Fibroblast of lung (primary cell): ENCODE results near the gene ATXN7L3.

Experiments
- CTCF ChIP-seq, 2 donors: IDR thresholded peaks in 1 of 2; conservative IDR thresholded peaks in 1 of 2; 1 replicate in 1 of 2; 2 replicates in 1 of 2; pipeline ENCODE4 v1.5.1; 2011 to 2012; ENCODE audit warnings: low read length in 2 of 2, control low read depth in 1 of 2, inconsistent platforms in 1 of 2, low read depth in 1 of 2, mild to moderate bottlenecking in 1 of 2
- EZH2 ChIP-seq: IDR thresholded peaks from 2 replicates; pipeline ENCODE4 v1.5.1; 2012; ENCODE audit warnings: low read length, control low read depth, mild to moderate bottlenecking; ENCODE audit errors: missing control alignments

- no peak for TF ChIP-seq EZH2
- TF ChIP-seq CTCF (conservative IDR thresholded peaks at IDR 0.05 in 1 of 2, IDR thresholded peaks at IDR 0.05 in 1 of 2; ENCODE audit: low read depth in 1 of 2, low read length in 2 of 2): no peak
These were observed 54.5 kb downstream of the ATXN7L3 start for GRCh38 chr17:44144966-44145739.
